GM18505 (cell line): Measurements from ENCODE around the gene RASGRF2.

Source experiments
- ATAC-seq: cut with Tn5 transposase; IDR thresholded peaks from one replicate; pipeline ENCODE4 v1.9.1; 2021; ENCODE audit not compliant: unreplicated experiment
- POLR2A ChIP-seq: IDR thresholded peaks from 4 replicates; pipeline ENCODE4 v1.6.1; 2011; ENCODE audit warnings: borderline replicate concordance; ENCODE audit not compliant: insufficient read depth, insufficient read length; ENCODE audit errors: extremely low read depth

The RASGRF2 gene, protein sequence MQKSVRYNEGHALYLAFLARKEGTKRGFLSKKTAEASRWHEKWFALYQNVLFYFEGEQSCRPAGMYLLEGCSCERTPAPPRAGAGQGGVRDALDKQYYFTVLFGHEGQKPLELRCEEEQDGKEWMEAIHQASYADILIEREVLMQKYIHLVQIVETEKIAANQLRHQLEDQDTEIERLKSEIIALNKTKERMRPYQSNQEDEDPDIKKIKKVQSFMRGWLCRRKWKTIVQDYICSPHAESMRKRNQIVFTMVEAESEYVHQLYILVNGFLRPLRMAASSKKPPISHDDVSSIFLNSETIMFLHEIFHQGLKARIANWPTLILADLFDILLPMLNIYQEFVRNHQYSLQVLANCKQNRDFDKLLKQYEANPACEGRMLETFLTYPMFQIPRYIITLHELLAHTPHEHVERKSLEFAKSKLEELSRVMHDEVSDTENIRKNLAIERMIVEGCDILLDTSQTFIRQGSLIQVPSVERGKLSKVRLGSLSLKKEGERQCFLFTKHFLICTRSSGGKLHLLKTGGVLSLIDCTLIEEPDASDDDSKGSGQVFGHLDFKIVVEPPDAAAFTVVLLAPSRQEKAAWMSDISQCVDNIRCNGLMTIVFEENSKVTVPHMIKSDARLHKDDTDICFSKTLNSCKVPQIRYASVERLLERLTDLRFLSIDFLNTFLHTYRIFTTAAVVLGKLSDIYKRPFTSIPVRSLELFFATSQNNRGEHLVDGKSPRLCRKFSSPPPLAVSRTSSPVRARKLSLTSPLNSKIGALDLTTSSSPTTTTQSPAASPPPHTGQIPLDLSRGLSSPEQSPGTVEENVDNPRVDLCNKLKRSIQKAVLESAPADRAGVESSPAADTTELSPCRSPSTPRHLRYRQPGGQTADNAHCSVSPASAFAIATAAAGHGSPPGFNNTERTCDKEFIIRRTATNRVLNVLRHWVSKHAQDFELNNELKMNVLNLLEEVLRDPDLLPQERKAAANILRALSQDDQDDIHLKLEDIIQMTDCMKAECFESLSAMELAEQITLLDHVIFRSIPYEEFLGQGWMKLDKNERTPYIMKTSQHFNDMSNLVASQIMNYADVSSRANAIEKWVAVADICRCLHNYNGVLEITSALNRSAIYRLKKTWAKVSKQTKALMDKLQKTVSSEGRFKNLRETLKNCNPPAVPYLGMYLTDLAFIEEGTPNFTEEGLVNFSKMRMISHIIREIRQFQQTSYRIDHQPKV (N-terminal part only)

GRCh38 chr5:80959768-80960442 lies at the start of gene RASGRF2:
Gene RASGRF2 (plus strand): TSS chr5:80960363. CDS start chr5:80960739, 376 bp downstream.
- TF ChIP-seq POLR2A, result no peak
- no peak for ATAC-seq

DNA sequence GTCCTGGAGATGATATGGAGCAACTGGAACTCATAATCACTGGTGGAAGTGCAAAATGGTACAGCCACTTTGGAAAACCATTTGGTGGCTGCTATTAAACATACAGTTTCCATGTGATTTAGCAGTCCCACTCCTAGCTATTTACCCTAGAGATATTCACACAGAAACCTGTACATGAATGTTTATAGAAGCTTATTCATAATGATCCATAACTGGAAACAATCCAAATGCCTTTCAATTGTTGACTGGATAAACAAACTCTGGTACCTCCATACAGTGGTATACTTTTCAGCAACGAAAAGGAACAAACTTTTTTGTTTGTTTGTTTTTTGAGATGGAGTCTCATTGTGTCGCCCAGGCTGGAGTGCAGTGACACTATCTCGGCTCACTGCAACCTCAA lies 47.7 kb upstream of the RASGRF2 start:
- TF ChIP-seq POLR2A, result no peak
- no peak for ATAC-seq

- no peak for TF ChIP-seq POLR2A
- no peak for ATAC-seq
These were observed 44.4 kb upstream of the RASGRF2 start for GRCh38 chr5:80915716-80916115.

- TF ChIP-seq POLR2A, result no peak
- no peak for ATAC-seq
These were observed 43.5 kb upstream of the RASGRF2 start for GRCh38 chr5:80916676-80917075.

- no peak for TF ChIP-seq POLR2A
- no peak for ATAC-seq
These were observed 42.5 kb upstream of the RASGRF2 start for GRCh38 chr5:80917631-80918030.

DNA sequence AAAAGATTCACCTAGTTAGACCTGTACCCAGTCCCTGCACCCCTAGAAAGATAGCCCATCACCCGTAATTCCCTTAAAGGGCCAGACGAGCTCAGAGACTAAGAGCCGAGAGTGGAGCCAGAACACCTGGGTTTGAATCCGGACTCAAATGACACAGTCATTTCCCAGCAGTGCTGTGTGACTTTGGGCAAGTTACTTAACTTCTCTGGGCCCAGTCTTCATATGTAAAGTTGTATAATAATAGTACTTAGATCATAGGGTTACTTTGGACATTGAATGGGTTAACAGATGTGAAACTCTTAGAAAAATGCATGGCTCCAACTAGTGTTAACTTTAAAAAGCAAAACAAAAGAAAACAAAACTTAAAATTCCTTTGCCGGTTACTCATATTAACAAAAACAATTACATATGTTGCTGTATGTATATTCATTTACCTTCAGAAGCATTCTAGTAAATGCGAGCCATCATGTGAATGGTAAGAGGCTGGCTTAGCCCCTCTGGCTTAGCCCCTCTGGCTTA lies 40.4 kb upstream of the RASGRF2 start:
- no peak for TF ChIP-seq POLR2A
- no peak for ATAC-seq

GRCh38 chr5:80920333-80920732 lies 39.8 kb upstream of the RASGRF2 start:
- no peak for TF ChIP-seq POLR2A
- no peak for ATAC-seq

- no peak for TF ChIP-seq POLR2A
- no peak for ATAC-seq
These were observed 39.1 kb upstream of the RASGRF2 start for GRCh38 chr5:80921026-80921425.

DNA sequence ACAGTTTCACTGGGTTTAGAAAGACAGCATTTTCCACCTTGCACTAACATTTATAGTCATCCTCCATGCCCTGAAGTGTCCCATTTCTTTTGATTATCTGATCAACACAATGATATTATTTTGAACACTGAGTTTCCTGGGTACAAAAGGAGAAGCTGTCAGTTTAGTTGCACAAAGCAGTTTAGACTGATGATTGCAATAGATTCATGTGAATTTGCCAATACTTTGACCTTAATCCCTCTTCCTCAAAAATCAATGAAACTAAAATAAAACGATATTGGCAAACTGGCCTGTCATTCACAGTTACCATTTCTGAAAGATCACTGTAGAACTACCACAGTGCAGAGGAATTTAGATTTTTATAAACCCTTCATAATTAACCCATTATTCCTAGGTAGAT lies 34.2 kb upstream of the RASGRF2 start:
- ATAC-seq, result no peak
- no peak for TF ChIP-seq POLR2A

GRCh38 chr5:80926536-80926935 lies 33.6 kb upstream of the RASGRF2 start:
- TF ChIP-seq POLR2A, result no peak
- no peak for ATAC-seq

- no peak for TF ChIP-seq POLR2A
- no peak for ATAC-seq
These were observed 33.0 kb upstream of the RASGRF2 start for GRCh38 chr5:80926979-80927656.

GRCh38 chr5:80928073-80928472 lies 32.1 kb upstream of the RASGRF2 start:
- ATAC-seq, result no peak
- TF ChIP-seq POLR2A, result no peak
